DND-41 (cell line): Measurements from ENCODE around the gene HYDIN.

Experiments used
- EZH2 ChIP-seq: IDR thresholded peaks from 3 replicates; pipeline ENCODE4 v1.6.1; 2012; ENCODE audit warnings: borderline replicate concordance, low read depth, mild to moderate bottlenecking, moderate library complexity, low read length, inconsistent platforms; ENCODE audit not compliant: severe bottlenecking
- TF ChIP-seq, protein P1 (sequence below): IDR thresholded peaks from 2 replicates; pipeline ENCODE4 v1.5.1; 2012; ENCODE audit warnings: borderline replicate concordance, low read length, moderate library complexity, mild to moderate bottlenecking; ENCODE audit not compliant: poor library complexity, severe bottlenecking; ENCODE audit errors: extremely low read depth

DNA sequence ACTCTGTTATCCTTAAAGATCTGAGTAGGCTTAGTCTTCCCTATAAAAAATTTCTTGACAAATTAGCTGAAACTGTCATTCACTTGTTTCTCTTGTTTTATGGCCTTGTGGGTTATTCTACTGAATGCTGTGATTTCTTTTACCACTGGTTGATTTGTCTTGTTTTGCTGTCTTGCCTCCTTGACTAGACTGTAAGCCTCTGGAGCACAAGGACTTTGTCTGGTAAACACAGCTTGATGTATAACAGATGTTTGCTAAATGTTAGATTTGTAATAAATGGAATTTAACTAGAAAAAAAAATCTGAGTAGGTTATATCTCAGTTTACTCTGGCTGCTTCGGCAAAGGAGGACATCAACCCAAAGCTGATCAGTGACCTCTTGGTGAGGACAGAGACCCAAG, 451.2 kb downstream of the HYDIN start:
- TF ChIP-seq, protein P1, sequence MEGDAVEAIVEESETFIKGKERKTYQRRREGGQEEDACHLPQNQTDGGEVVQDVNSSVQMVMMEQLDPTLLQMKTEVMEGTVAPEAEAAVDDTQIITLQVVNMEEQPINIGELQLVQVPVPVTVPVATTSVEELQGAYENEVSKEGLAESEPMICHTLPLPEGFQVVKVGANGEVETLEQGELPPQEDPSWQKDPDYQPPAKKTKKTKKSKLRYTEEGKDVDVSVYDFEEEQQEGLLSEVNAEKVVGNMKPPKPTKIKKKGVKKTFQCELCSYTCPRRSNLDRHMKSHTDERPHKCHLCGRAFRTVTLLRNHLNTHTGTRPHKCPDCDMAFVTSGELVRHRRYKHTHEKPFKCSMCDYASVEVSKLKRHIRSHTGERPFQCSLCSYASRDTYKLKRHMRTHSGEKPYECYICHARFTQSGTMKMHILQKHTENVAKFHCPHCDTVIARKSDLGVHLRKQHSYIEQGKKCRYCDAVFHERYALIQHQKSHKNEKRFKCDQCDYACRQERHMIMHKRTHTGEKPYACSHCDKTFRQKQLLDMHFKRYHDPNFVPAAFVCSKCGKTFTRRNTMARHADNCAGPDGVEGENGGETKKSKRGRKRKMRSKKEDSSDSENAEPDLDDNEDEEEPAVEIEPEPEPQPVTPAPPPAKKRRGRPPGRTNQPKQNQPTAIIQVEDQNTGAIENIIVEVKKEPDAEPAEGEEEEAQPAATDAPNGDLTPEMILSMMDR: no peak
- no peak for TF ChIP-seq EZH2
